GM12878 (cell line): ENCODE data around the gene RPS6KA4. TPM values are rescaled to one million over a fixed set of nuclear protein-coding genes. Genes with fewer than 3 reads are reported as not detected.

Source experiments
- CBX3 ChIP-seq: fragments of 200-600 bp; sonication (generic); IDR thresholded peaks from 2 replicates; pipeline ENCODE4 v1.6.1; 2016; ENCODE audit warnings: low read depth, borderline replicate concordance
- EZH2 ChIP-seq: IDR thresholded peaks from 2 replicates; pipeline ENCODE4 v1.6.1; 2012; ENCODE audit warnings: low read depth, mild to moderate bottlenecking, control low read depth, inconsistent platforms, low read length, borderline replicate concordance; ENCODE audit not compliant: control insufficient read depth
- MEF2A ChIP-seq: IDR thresholded peaks from 2 replicates; pipeline ENCODE4 v1.6.1; 2011; ENCODE audit warnings: low read depth, mild to moderate bottlenecking, low read length, moderate library complexity; ENCODE audit not compliant: insufficient read depth
- MYB ChIP-seq: fragments of 150-350 bp; IDR thresholded peaks from 2 replicates; pipeline ENCODE4 v1.6.1; 2014; ENCODE audit warnings: mild to moderate bottlenecking, low read depth, low read length, borderline replicate concordance
- NFXL1 ChIP-seq: fragments of 450-650 bp; IDR thresholded peaks from 2 replicates; pipeline ENCODE4 v1.6.1; 2017; ENCODE audit warnings: antibody characterized with exemption, mild to moderate bottlenecking, borderline replicate concordance
- NFYA ChIP-seq: IDR thresholded peaks from 2 replicates; pipeline ENCODE4 v1.6.1; 2011; ENCODE audit warnings: low read depth, mild to moderate bottlenecking, low read length, improper control_type of control experiment, borderline replicate concordance
- PAX5 ChIP-seq: IDR thresholded peaks from 2 replicates; pipeline ENCODE4 v1.6.1; 2011; ENCODE audit warnings: low read depth, low read length, borderline replicate concordance
- POLR2A ChIP-seq: IDR thresholded peaks from 2 replicates; pipeline ENCODE4 v1.6.1; 2011; ENCODE audit warnings: low read depth, mild to moderate bottlenecking, low read length
- RBBP5 ChIP-seq: fragments of 200-600 bp; sonication (generic); conservative IDR thresholded peaks from 2 replicates; pipeline ENCODE4 v1.6.1; 2016
- TAF1 ChIP-seq: IDR thresholded peaks from 2 replicates; pipeline ENCODE4 v1.6.1; 2011; ENCODE audit warnings: mild to moderate bottlenecking, low read depth, low read length, borderline replicate concordance
- TCF12 ChIP-seq: IDR thresholded peaks from 2 replicates; pipeline ENCODE4 v1.6.1; 2011; ENCODE audit warnings: low read depth, mild to moderate bottlenecking, low read length
- YY1 ChIP-seq: IDR thresholded peaks from 2 replicates; pipeline ENCODE4 v1.6.1; 2011; ENCODE audit warnings: low read depth, mild to moderate bottlenecking, low read length
- ZNF274 ChIP-seq: IDR thresholded peaks from one replicate; pipeline ENCODE4 v1.8.0; 2011; ENCODE audit not compliant: insufficient read length, insufficient read depth
- polyA plus RNA-seq, 11 experiments: library from polyadenylated mRNA; depleted of rRNA in 4 of 11; unstranded in 6 of 11; stranded (reverse) in 5 of 11; fragments of >200 nt; fragmentation: Nextera tagmentation in 4 of 11; fragmentation: Illumina TruSeq in 1 of 11; extraction: Ambion mirVana in 4 of 11; extraction: Trizol in 1 of 11; gene quantifications; 1 replicate in 1 of 11; 2 replicates in 10 of 11; pipeline versions ENCODE4 v1.2.1 to v1.2.3, GENCODE V29; 2011 to 2016; ENCODE audit warnings: inconsistent platforms in 2 of 11, missing spikeins in 2 of 11, low read depth in 1 of 11
- total RNA-seq, 4 experiments: library from RNA; depleted of rRNA in 3 of 4; stranded (reverse); fragments of >200 nt in 3 of 4; fragmentation: Illumina TruSeq in 1 of 4; extraction: Trizol in 1 of 4; gene quantifications; 2 replicates each; pipeline versions ENCODE4 v1.2.1 to v1.2.3, GENCODE V29; 2013 to 2021
- TF ChIP-seq, protein P1 (sequence below): fragments of 450-650 bp; IDR thresholded peaks from 2 replicates; pipeline ENCODE4 v1.6.1; 2016; ENCODE audit warnings: mild to moderate bottlenecking, moderate library complexity, borderline replicate concordance
- TF ChIP-seq, protein P2 (sequence below): fragments of 450-650 bp; IDR thresholded peaks from 2 replicates; pipeline ENCODE4 v1.6.1; 2017; ENCODE audit warnings: mild to moderate bottlenecking, moderate library complexity
- TF ChIP-seq, protein P3 (sequence below): fragments of 450-650 bp; formaldehyde crosslinking; IDR thresholded peaks from 2 replicates; pipeline ENCODE4 v1.5.0; 2022; ENCODE audit warnings: mild to moderate bottlenecking, missing genetic modification characterization

Gene RPS6KA4
- total and polyA plus RNA-seq, 10 of the 15 experiments (the other 5 are each of a cell fraction or from before 2014, with no cell fraction given), result 0.34 to 32.6 (median 11.3) TPM

DNA sequence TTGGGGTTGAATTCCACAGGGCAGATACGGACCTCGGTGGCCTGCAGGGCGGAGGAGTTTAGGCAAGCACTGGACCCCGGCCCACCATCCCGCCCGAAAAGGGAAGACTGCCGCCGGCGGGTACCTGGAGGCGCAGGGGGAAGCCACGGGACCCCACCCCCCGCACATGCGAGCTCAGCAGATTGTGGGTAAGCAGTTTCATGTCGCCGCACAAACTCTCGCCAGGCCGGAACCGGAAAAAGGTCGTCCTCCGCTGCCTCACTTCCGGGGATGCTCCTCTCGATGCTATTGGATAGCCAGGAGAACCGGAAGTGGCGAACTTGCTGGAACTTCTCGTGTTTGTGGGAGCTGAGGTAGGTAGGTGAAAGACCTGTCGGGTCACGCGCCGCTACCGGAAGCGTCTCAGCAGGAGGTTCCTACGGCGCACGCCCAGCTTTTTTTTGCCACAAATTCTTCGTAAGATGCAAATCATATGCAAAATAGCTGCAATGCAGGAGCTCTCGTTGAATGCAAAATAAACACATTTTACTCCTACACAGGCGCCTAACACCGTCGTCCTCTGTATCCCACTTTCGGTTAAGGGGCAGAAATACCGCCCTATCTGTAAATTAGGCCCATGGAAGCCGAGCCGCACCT is 41.5 kb upstream of the RPS6KA4 start, which contains the start of gene TRMT112 (continued):
- TF ChIP-seq, protein P1, sequence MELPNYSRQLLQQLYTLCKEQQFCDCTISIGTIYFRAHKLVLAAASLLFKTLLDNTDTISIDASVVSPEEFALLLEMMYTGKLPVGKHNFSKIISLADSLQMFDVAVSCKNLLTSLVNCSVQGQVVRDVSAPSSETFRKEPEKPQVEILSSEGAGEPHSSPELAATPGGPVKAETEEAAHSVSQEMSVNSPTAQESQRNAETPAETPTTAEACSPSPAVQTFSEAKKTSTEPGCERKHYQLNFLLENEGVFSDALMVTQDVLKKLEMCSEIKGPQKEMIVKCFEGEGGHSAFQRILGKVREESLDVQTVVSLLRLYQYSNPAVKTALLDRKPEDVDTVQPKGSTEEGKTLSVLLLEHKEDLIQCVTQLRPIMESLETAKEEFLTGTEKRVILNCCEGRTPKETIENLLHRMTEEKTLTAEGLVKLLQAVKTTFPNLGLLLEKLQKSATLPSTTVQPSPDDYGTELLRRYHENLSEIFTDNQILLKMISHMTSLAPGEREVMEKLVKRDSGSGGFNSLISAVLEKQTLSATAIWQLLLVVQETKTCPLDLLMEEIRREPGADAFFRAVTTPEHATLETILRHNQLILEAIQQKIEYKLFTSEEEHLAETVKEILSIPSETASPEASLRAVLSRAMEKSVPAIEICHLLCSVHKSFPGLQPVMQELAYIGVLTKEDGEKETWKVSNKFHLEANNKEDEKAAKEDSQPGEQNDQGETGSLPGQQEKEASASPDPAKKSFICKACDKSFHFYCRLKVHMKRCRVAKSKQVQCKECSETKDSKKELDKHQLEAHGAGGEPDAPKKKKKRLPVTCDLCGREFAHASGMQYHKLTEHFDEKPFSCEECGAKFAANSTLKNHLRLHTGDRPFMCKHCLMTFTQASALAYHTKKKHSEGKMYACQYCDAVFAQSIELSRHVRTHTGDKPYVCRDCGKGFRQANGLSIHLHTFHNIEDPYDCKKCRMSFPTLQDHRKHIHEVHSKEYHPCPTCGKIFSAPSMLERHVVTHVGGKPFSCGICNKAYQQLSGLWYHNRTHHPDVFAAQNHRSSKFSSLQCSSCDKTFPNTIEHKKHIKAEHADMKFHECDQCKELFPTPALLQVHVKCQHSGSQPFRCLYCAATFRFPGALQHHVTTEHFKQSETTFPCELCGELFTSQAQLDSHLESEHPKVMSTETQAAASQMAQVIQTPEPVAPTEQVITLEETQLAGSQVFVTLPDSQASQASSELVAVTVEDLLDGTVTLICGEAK, result peak; percentile 98
- TF ChIP-seq MYB, result no peak
- TF ChIP-seq MEF2A, result 0 out of 2 replicates have a peak, but pooled peaks have one; percentile 3
- TF ChIP-seq CBX3, result no peak
- TF ChIP-seq POLR2A, result peak; percentile 93
- no peak for TF ChIP-seq NFXL1
- TF ChIP-seq YY1, result peak; percentile 40; the same call in 1 of the 2 replicates
- TF ChIP-seq, protein P2, sequence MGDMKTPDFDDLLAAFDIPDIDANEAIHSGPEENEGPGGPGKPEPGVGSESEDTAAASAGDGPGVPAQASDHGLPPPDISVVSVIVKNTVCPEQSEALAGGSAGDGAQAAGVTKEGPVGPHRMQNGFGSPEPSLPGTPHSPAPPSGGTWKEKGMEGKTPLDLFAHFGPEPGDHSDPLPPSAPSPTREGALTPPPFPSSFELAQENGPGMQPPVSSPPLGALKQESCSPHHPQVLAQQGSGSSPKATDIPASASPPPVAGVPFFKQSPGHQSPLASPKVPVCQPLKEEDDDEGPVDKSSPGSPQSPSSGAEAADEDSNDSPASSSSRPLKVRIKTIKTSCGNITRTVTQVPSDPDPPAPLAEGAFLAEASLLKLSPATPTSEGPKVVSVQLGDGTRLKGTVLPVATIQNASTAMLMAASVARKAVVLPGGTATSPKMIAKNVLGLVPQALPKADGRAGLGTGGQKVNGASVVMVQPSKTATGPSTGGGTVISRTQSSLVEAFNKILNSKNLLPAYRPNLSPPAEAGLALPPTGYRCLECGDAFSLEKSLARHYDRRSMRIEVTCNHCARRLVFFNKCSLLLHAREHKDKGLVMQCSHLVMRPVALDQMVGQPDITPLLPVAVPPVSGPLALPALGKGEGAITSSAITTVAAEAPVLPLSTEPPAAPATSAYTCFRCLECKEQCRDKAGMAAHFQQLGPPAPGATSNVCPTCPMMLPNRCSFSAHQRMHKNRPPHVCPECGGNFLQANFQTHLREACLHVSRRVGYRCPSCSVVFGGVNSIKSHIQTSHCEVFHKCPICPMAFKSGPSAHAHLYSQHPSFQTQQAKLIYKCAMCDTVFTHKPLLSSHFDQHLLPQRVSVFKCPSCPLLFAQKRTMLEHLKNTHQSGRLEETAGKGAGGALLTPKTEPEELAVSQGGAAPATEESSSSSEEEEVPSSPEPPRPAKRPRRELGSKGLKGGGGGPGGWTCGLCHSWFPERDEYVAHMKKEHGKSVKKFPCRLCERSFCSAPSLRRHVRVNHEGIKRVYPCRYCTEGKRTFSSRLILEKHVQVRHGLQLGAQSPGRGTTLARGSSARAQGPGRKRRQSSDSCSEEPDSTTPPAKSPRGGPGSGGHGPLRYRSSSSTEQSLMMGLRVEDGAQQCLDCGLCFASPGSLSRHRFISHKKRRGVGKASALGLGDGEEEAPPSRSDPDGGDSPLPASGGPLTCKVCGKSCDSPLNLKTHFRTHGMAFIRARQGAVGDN, result peak; percentile 61
- TF ChIP-seq, protein P3, sequence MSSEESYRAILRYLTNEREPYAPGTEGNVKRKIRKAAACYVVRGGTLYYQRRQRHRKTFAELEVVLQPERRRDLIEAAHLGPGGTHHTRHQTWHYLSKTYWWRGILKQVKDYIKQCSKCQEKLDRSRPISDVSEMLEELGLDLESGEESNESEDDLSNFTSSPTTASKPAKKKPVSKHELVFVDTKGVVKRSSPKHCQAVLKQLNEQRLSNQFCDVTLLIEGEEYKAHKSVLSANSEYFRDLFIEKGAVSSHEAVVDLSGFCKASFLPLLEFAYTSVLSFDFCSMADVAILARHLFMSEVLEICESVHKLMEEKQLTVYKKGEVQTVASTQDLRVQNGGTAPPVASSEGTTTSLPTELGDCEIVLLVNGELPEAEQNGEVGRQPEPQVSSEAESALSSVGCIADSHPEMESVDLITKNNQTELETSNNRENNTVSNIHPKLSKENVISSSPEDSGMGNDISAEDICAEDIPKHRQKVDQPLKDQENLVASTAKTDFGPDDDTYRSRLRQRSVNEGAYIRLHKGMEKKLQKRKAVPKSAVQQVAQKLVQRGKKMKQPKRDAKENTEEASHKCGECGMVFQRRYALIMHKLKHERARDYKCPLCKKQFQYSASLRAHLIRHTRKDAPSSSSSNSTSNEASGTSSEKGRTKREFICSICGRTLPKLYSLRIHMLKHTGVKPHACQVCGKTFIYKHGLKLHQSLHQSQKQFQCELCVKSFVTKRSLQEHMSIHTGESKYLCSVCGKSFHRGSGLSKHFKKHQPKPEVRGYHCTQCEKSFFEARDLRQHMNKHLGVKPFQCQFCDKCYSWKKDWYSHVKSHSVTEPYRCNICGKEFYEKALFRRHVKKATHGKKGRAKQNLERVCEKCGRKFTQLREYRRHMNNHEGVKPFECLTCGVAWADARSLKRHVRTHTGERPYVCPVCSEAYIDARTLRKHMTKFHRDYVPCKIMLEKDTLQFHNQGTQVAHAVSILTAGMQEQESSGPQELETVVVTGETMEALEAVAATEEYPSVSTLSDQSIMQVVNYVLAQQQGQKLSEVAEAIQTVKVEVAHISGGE (CRISPR knock-in tag), result no peak
- TF ChIP-seq TAF1, result peak; percentile 83
- 0 out of 2 replicates have a peak, but pooled peaks have one; percentile 42 for TF ChIP-seq PAX5
- peak; percentile 5; the same call in 1 of the 2 replicates for TF ChIP-seq TCF12
- no peak for TF ChIP-seq RBBP5
- no peak for TF ChIP-seq NFYA
- no peak for TF ChIP-seq EZH2
- TF ChIP-seq ZNF274, result no peak
